Ovary (tissue), 9 donors: ENCODE results near the gene SLC1A2. TPM values are rescaled to one million over a fixed set of nuclear protein-coding genes. Genes with fewer than 3 reads are reported as not detected.

Experiments used
- DNase-seq, 5 donors: peaks; one replicate each; pipeline ENCODE4 v3.0.0-alpha.2; 2019 to 2020
- H3K27ac ChIP-seq, 2 donors: fragments of 200-600 bp; one replicate each; pipeline versions ENCODE4 v1.5.1 to v1.8.0; 2019 to 2022
- H3K27me3 ChIP-seq: fragments of 200-600 bp; one replicate; pipeline ENCODE4 v1.8.0; 2022
- H3K36me3 ChIP-seq: fragments of 200-600 bp; sonication (generic); one replicate; pipeline ENCODE4 v1.5.1; 2019
- H3K4me1 ChIP-seq: one replicate; pipeline ENCODE4 v1.8.1; 2013; ENCODE audit warnings: mild to moderate bottlenecking, moderate library complexity; ENCODE audit not compliant: insufficient read depth
- H3K4me3 ChIP-seq: fragments of 200-600 bp; sonication (generic); one replicate; pipeline ENCODE4 v1.5.1; 2017
- H3K9me3 ChIP-seq, 2 donors: fragments of 200-600 bp in 1 of 2; sonication (generic) in 1 of 2; one replicate each; pipeline versions ENCODE4 v1.5.1 to v1.8.1; 2013 to 2019; ENCODE audit warnings: mild to moderate bottlenecking in 1 of 2, moderate library complexity in 1 of 2
- EP300 ChIP-seq: sonication (generic); formaldehyde crosslinking; IDR thresholded peaks from one replicate; pipeline ENCODE4 v1.6.1; 2017; ENCODE audit warnings: antibody characterized with exemption
- POLR2A ChIP-seq: fragments of 450-650 bp; IDR thresholded peaks from one replicate; pipeline ENCODE4 v1.6.1; 2017; ENCODE audit warnings: antibody characterized with exemption, mild to moderate bottlenecking, moderate library complexity
- WGBS, 3 donors: extraction: QIAGEN DNeasy Blood & Tissue Kit in 1 of 3; methylation state at CpG; one replicate each; pipeline versions ENCODE4 v1.1.5 to v1.1.7; 2013 to 2017; 5-methylcytosine and 5-hydroxymethylcytosine counted together
- intact Hi-C, 4 donors: fragments of 100-400 bp; cut with DNase I; formaldehyde crosslinking; loops; one replicate each; pipeline versions ENCODE4 v1.11.0 to v1.15.1; 2022 to 2023
- polyA plus RNA-seq, 2 donors: library from polyadenylated mRNA; stranded (reverse); fragments of 200-250 nt in 1 of 2; fragments of 350-450 nt in 1 of 2; fragmentation: Illumina TruSeq in 1 of 2; extraction: RNeasy Lipid Tissue Mini Kit (QIAGEN cat#74804) in 1 of 2; gene quantifications; one replicate each; pipeline ENCODE4 v1.2.3, GENCODE V29; 2013 to 2014
- total RNA-seq, 7 donors: library from RNA; depleted of rRNA in 2 of 7; stranded (reverse); fragments of >200 nt in 2 of 7; fragmentation: NEBNext Ultra II Directional in 3 of 7; extraction: Animal tissue kit (Norgen Biotek cat#: 25700) in 3 of 7; gene quantifications; one replicate each; pipeline versions ENCODE4 v1.1.0 to v1.2.4, GENCODE V29; 2016 to 2023
- TF ChIP-seq, protein P1 (sequence below), 3 donors: fragments of 450-650 bp in 2 of 3; fragments of 200-600 bp in 1 of 3; IDR thresholded peaks; one replicate each; pipeline versions ENCODE4 v1.5.1 to v1.8.0; 2016 to 2022; ENCODE audit warnings: antibody characterized with exemption in 3 of 3, mild to moderate bottlenecking in 1 of 3
- donor health status: DM: no; HTN: no; CAD: no; lungs with moderate emphysema.
- donor health status: DM: no; HTN: no; CAD: no.
- donor health status: Bipolar disorder and iron deficiency.
- donor health status: DM: yes; HTN: yes; CAD: no.
- donor health status: DM: no; HTN: no; CAD: no.
- donor health status: DM: yes; HTN: yes; CAD: no.

SLC1A2 gene
- total and polyA plus RNA-seq, 9 donors, result 0.02 to 0.80 (median 0.15) TPM

DNA sequence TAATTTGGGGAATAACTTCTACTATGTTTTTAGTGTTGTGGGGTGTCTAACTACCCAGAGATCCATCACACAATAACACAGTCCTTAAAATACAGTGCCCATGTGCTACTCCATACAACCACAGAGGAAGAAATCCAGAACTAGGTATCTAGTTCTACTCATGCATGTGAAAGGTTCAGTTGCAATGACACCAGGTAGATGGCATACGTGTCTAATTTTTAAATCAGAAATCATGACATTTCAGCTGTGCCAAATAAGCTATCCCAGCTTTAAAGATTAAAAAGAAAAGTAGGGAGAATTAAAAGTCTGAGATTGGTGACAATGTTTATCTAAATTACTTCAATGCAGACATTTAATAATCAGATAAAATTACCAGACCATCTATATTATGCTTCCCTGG, 158.2 kb downstream of the SLC1A2 start:
- Histone ChIP-seq H3K27me3 (no peaks in the 10 kb centered on the region), H3K9me3 (no peaks in the 10 kb centered on the region), H3K4me3 (no peak overlapping the region), H3K27ac (no peak overlapping the region), H3K4me1 (no peaks in the 10 kb centered on the region), H3K36me3 (no peaks in the 10 kb centered on the region)
- no peak for DNase-seq
- 90 to 91% (median 91%) methylated on average over 1 of the region's 1 CpG for WGBS, 3 donors
- TF ChIP-seq, protein P1, sequence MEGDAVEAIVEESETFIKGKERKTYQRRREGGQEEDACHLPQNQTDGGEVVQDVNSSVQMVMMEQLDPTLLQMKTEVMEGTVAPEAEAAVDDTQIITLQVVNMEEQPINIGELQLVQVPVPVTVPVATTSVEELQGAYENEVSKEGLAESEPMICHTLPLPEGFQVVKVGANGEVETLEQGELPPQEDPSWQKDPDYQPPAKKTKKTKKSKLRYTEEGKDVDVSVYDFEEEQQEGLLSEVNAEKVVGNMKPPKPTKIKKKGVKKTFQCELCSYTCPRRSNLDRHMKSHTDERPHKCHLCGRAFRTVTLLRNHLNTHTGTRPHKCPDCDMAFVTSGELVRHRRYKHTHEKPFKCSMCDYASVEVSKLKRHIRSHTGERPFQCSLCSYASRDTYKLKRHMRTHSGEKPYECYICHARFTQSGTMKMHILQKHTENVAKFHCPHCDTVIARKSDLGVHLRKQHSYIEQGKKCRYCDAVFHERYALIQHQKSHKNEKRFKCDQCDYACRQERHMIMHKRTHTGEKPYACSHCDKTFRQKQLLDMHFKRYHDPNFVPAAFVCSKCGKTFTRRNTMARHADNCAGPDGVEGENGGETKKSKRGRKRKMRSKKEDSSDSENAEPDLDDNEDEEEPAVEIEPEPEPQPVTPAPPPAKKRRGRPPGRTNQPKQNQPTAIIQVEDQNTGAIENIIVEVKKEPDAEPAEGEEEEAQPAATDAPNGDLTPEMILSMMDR (IDR thresholded peaks at IDR 0.05), result no peak
- TF ChIP-seq EP300 (no peak), POLR2A (no peak)
- intact Hi-C loops, result no loop called here

DNA sequence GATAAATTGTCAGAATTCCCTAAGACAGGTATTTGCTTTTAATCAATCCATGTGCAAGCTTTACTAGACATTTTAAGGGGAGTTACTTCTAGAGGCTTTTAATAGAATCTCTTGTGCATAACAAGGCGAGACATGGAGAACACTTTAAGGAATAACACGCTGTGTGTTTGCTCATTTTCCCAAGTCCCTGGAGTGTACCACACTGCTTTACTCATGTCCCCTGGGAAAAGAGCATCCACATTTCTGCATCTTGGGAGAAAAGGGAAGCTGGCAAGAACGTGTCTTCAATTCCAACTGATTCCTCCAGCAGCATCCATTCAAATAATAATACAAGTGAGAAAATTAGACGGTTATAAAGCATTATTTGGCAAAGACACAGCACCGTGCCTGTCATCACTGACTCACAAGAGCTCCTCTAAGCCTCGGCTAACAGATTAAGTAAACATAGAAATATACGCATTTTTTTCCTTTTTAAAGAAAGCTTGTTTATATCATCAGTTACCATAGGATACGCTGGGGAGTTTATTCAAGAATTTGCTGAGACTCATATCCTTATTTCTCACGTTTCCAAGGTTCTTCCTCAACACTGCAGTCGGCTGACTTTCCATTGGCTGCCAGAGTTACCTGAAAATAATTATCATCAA, 158.9 kb downstream of the SLC1A2 start:
- no peak for DNase-seq
- intact Hi-C loops, result no loop called here
- 46 to 56% (median 47%) methylated on average over 10 of the region's 10 CpGs for WGBS, 3 donors
- Histone ChIP-seq H3K9me3 (no peaks in the 10 kb centered on the region), H3K27me3 (no peaks in the 10 kb centered on the region), H3K27ac (no peak overlapping the region), H3K36me3 (no peaks in the 10 kb centered on the region), H3K4me1 (no peaks in the 10 kb centered on the region), H3K4me3 (no peak overlapping the region)
- TF ChIP-seq POLR2A (no peak), EP300 (no peak)
- TF ChIP-seq, protein P1 (IDR thresholded peaks at IDR 0.05), result no peak

DNA sequence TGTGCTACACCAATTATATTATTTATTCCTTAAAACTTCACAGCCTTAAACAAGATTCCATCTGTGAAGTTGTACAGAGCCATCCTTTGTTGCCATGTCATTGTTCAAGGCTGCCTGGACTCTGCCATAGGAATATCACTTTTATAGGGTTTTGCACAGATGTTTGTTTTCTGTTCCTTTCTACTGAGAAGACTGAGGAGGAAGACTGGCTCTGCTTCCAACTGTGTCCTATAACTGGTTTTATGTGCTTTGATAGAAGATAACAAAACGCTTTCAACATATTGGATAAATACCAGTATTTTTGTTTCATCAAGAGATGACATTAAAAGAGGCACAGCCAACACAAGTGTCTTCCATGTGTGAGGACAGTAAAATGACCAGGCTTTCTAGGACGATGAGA, 159.8 kb downstream of the SLC1A2 start:
- Histone ChIP-seq H3K27me3 (no peaks in the 10 kb centered on the region), H3K4me3 (no peak overlapping the region), H3K27ac (no peak overlapping the region), H3K36me3 (no peaks in the 10 kb centered on the region), H3K9me3 (no peaks in the 10 kb centered on the region), H3K4me1 (no peaks in the 10 kb centered on the region)
- intact Hi-C loops, result no loop called here
- DNase-seq, result no peak
- TF ChIP-seq EP300, result no peak
- TF ChIP-seq, protein P1 (IDR thresholded peaks at IDR 0.05), result no peak
- no peak for TF ChIP-seq POLR2A
- WGBS, 3 donors, result 53 to 64% (median 56%) methylated on average over 2 of the region's 2 CpGs

DNA sequence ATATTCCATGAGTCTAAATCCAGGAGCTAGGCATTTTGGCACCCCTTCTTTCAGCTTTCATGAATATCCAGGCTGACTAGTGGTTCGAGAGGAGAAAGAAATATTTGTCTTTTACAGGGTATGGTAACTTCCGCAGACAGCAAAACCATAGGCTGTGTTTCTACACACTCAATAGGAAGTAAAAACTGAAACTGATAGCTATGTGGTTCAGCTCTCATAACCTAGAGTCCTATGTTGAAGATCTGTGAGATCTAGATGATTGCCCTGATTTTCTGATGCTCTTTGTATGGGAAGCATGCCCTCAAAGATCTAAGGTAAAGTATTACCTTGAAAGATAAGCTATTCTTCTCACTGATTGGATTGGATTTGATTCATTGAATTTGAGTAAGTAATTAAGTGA, 162.1 kb downstream of the SLC1A2 start:
- WGBS, 3 donors, result 44 to 61% (median 45%) methylated on average over 2 of the region's 2 CpGs
- no peaks in the 10 kb centered on the region for H3K4me1 ChIP-seq
- H3K36me3 ChIP-seq, result no peaks in the 10 kb centered on the region
- H3K27ac ChIP-seq, result no peak overlapping the region
- no peak overlapping the region for H3K4me3 ChIP-seq
- no peak for DNase-seq
- no peaks in the 10 kb centered on the region for H3K9me3 ChIP-seq
- intact Hi-C loops, result no loop called here
- no peak for TF ChIP-seq EP300
- no peak for TF ChIP-seq POLR2A
- TF ChIP-seq, protein P1 (IDR thresholded peaks at IDR 0.05), result no peak
- H3K27me3 ChIP-seq, result no peaks in the 10 kb centered on the region
